SK-N-SH (cell line): Measurements from ENCODE around the gene ABLIM2. TPM values are rescaled to one million over a fixed set of nuclear protein-coding genes. Genes with fewer than 3 reads are reported as not detected.

Source experiments
- CTCF ChIA-PET: fragments of 300-600, 350-600 bp; formaldehyde crosslinking; extraction: SDS; loops from one replicate; lab custom pipeline; 2021; lab: Yijun Ruan, JAX
- POLR2A ChIA-PET: fragments of 350-600 bp; sonication (Branson Sonifier 250); formaldehyde crosslinking; extraction: SDS; loops from one replicate; lab custom pipeline; 2020; ENCODE audit warnings: antibody characterized with exemption, inconsistent platforms; lab: Yijun Ruan, JAX
- DNase-seq: peaks from one replicate; pipeline ENCODE4 v3.0.0; 2012
- H2AFZ ChIP-seq: fragments of 200-600 bp; sonication (generic); 2 replicates; pipeline ENCODE4 v1.8.1; 2016; ENCODE audit warnings: antibody characterized with exemption, mild to moderate bottlenecking, low read depth
- H3F3A ChIP-seq: fragments of 200-600 bp; sonication (generic); replicated peaks from 2 replicates; pipeline ENCODE3; 2016; ENCODE audit warnings: antibody characterized with exemption, mild to moderate bottlenecking; ENCODE audit not compliant: insufficient read depth
- H3K27ac ChIP-seq, 2 experiments: fragments of 200-500 bp in 1 of 2; fragments of 200-600 bp in 1 of 2; sonication (Bioruptor generic) in 1 of 2; sonication (generic), shearing (Covaris generic) in 1 of 2; 2 replicates each; pipeline versions ENCODE4 v1.5.1 to v1.6.1; 2014 to 2016; ENCODE audit warnings: low read depth in 2 of 2, inconsistent platforms in 1 of 2, low read length in 1 of 2, mild to moderate bottlenecking in 1 of 2, mixed read lengths in 1 of 2
- H3K27me3 ChIP-seq: fragments of 200-600 bp; sonication (generic), shearing (Covaris generic); 2 replicates; pipeline ENCODE4 v1.6.1; 2016; ENCODE audit warnings: mixed run types; ENCODE audit not compliant: insufficient read depth
- H3K36me3 ChIP-seq, 2 experiments: fragments of 200-500 bp in 1 of 2; fragments of 200-600 bp in 1 of 2; sonication (Bioruptor generic) in 1 of 2; sonication (generic) in 1 of 2; replicated peaks in 1 of 2; 2 replicates each; pipeline versions ENCODE3 to v1.5.1; 2014 to 2016; ENCODE audit warnings: low read length in 1 of 2, mild to moderate bottlenecking in 1 of 2; ENCODE audit not compliant: insufficient read depth in 2 of 2, control insufficient read depth in 1 of 2
- H3K4me1 ChIP-seq, 2 experiments: fragments of 200-500 bp in 1 of 2; fragments of 200-600 bp in 1 of 2; sonication (Bioruptor generic) in 1 of 2; sonication (generic), shearing (Covaris generic) in 1 of 2; 2 replicates each; pipeline versions ENCODE4 v1.5.1 to v1.6.1; 2014 to 2016; ENCODE audit warnings: low read depth in 1 of 2, low read length in 1 of 2, mixed run types in 1 of 2; ENCODE audit not compliant: insufficient read depth in 2 of 2, control insufficient read depth in 1 of 2
- H3K4me2 ChIP-seq: fragments of 200-600 bp; sonication (generic), shearing (Covaris generic); 2 replicates; pipeline ENCODE4 v1.6.1; 2017; ENCODE audit warnings: mixed run types
- H3K4me3 ChIP-seq, 2 experiments: fragments of 200-500 bp in 1 of 2; fragments of 200-600 bp in 1 of 2; sonication (Bioruptor generic) in 1 of 2; sonication (generic), shearing (Covaris generic) in 1 of 2; 2 replicates each; pipeline versions ENCODE4 v1.5.1 to v1.8.1; 2014 to 2016; ENCODE audit warnings: low read depth in 2 of 2, inconsistent platforms in 1 of 2, low read length in 1 of 2, mild to moderate bottlenecking in 1 of 2, mixed read lengths in 1 of 2, moderate library complexity in 1 of 2
- H3K79me2 ChIP-seq: fragments of 200-600 bp; sonication (generic); 2 replicates; pipeline ENCODE4 v1.8.1; 2017; ENCODE audit warnings: mild to moderate bottlenecking; ENCODE audit not compliant: insufficient read depth
- H3K9ac ChIP-seq: fragments of 200-600 bp; sonication (generic); 2 replicates; pipeline ENCODE4 v1.6.1; 2017; ENCODE audit warnings: mixed run types
- H3K9me2 ChIP-seq: fragments of 200-600 bp; sonication (generic); 2 replicates; pipeline ENCODE4 v1.6.1; 2017; ENCODE audit warnings: mixed run types
- H3K9me3 ChIP-seq: fragments of 200-600 bp; sonication (generic); 2 replicates; pipeline ENCODE4 v1.6.1; 2017; ENCODE audit warnings: mixed run types, mild to moderate bottlenecking, moderate library complexity
- H4K20me1 ChIP-seq: fragments of 200-600 bp; sonication (generic); 2 replicates; pipeline ENCODE4 v1.6.1; 2017; ENCODE audit warnings: mild to moderate bottlenecking, mixed run types; ENCODE audit not compliant: insufficient read depth
- CHD2 ChIP-seq: fragments of 150-350 bp; IDR thresholded peaks from 2 replicates; pipeline ENCODE4 v1.6.1; 2018; ENCODE audit warnings: low read length; ENCODE audit not compliant: partially characterized antibody
- EP300 ChIP-seq, 2 experiments: IDR thresholded peaks; 2 replicates each; pipeline versions ENCODE4 v1.4.0 to v1.6.1; 2012; ENCODE audit warnings: borderline replicate concordance in 1 of 2, low read depth in 1 of 2, low read length in 1 of 2
- FOSL2 ChIP-seq: IDR thresholded peaks from 2 replicates; pipeline ENCODE4 v1.4.0; 2012; ENCODE audit warnings: low read depth, mild to moderate bottlenecking, moderate library complexity, borderline replicate concordance
- FOXJ3 ChIP-seq: sonication (generic); formaldehyde crosslinking; IDR thresholded peaks from 2 replicates; pipeline ENCODE4 v1.5.1; 2020; ENCODE audit warnings: mild to moderate bottlenecking, missing genetic modification reagents
- JUND ChIP-seq: IDR thresholded peaks from 2 replicates; pipeline ENCODE4 v1.4.0; 2012
- MEF2A ChIP-seq: IDR thresholded peaks from 2 replicates; pipeline ENCODE4 v1.4.0; 2012; ENCODE audit warnings: low read depth, borderline replicate concordance
- MXI1 ChIP-seq: IDR thresholded peaks from 2 replicates; pipeline ENCODE4 v1.6.1; 2012; ENCODE audit warnings: mild to moderate bottlenecking, low read depth, low read length, improper control_type of control experiment
- NFIC ChIP-seq: IDR thresholded peaks from 2 replicates; pipeline ENCODE4 v1.4.0; 2012; ENCODE audit warnings: borderline replicate concordance
- RCOR1 ChIP-seq: fragments of 150-350 bp; IDR thresholded peaks from 2 replicates; pipeline ENCODE4 v1.6.1; 2017; ENCODE audit warnings: antibody characterized with exemption, low read length
- TAF1 ChIP-seq: IDR thresholded peaks from 2 replicates; pipeline ENCODE4 v1.6.1; 2012; ENCODE audit warnings: low read depth, mild to moderate bottlenecking, low read length, moderate library complexity, borderline replicate concordance
- TCF12 ChIP-seq: IDR thresholded peaks from 2 replicates; pipeline ENCODE4 v1.4.0; 2012
- WGBS: methylation state at CpG from one replicate; pipeline ENCODE4 v1.1.6; 2017; ENCODE audit warnings: low lambda C conversion rate; 5-methylcytosine and 5-hydroxymethylcytosine counted together
- polyA plus RNA-seq, 3 experiments: library from polyadenylated mRNA; depleted of rRNA; stranded (reverse); fragments of >200 nt; gene quantifications; 2 replicates each; pipeline ENCODE4 v1.2.3, GENCODE V29; 2012
- TF ChIP-seq, protein P1 (sequence below): fragments of 200-600 bp; sonication (generic); IDR thresholded peaks from 2 replicates; pipeline ENCODE4 v1.6.1; 2017; ENCODE audit warnings: antibody characterized with exemption, mild to moderate bottlenecking, moderate library complexity
- TF ChIP-seq, protein P2 (sequence below): IDR thresholded peaks from 2 replicates; pipeline ENCODE4 v1.4.0; 2012; ENCODE audit warnings: low read depth, borderline replicate concordance
- TF ChIP-seq, protein P3 (sequence below): IDR thresholded peaks from 2 replicates; pipeline ENCODE4 v1.4.0; 2012; ENCODE audit warnings: low read depth, borderline replicate concordance
- TF ChIP-seq, protein P4 (sequence below): IDR thresholded peaks from 2 replicates; pipeline ENCODE4 v1.6.1; 2012; ENCODE audit warnings: mild to moderate bottlenecking, low read depth, low read length, moderate library complexity
- TF ChIP-seq, protein P5 (sequence below): IDR thresholded peaks from 2 replicates; pipeline ENCODE4 v1.4.0; 2012; ENCODE audit warnings: low read depth

ABLIM2 gene
- polyA plus RNA-seq, 1 of the 3 experiments (the other 2 are of a cell fraction): 0.53 TPM

DNA sequence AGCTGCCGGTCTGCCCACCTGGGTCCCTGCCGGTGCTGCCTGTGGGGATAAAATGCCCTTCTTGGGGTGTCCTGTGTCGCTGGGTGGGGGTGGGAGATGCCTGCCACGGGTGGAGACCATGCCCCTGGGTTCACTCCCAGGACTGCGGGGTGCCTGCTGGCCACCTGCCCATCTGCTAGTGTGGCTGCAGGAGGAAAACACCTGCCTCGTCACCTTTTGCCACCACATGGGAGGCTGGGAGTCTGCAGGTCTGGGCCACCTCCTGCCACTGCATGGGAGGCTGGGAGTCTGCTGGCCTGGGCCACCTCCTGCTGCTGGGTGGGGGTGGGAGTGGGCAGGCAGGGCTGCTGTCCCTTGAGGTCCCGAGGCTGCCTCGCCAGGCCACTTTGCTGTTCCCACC, 160.2 kb downstream of the ABLIM2 start:
- H3K9ac ChIP-seq: no peak overlapping the region
- H3K79me2 ChIP-seq: no peaks in the 10 kb centered on the region
- H3K4me1 ChIP-seq: no peaks in the 10 kb centered on the region
- CTCF ChIA-PET: interaction anchor here (0.9 to 1.0 kb wide), 2 partner anchors 10 to 194 kb away, joined by 4 read pairs; no protein-coding TSS in a partner anchor
- no peaks in the 10 kb centered on the region for H4K20me1 ChIP-seq
- TF ChIP-seq JUND (no peak), NFIC (no peak), MEF2A (no peak)
- TF ChIP-seq, protein P1, sequence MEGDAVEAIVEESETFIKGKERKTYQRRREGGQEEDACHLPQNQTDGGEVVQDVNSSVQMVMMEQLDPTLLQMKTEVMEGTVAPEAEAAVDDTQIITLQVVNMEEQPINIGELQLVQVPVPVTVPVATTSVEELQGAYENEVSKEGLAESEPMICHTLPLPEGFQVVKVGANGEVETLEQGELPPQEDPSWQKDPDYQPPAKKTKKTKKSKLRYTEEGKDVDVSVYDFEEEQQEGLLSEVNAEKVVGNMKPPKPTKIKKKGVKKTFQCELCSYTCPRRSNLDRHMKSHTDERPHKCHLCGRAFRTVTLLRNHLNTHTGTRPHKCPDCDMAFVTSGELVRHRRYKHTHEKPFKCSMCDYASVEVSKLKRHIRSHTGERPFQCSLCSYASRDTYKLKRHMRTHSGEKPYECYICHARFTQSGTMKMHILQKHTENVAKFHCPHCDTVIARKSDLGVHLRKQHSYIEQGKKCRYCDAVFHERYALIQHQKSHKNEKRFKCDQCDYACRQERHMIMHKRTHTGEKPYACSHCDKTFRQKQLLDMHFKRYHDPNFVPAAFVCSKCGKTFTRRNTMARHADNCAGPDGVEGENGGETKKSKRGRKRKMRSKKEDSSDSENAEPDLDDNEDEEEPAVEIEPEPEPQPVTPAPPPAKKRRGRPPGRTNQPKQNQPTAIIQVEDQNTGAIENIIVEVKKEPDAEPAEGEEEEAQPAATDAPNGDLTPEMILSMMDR: no peak
- H3K27ac ChIP-seq: no peak overlapping the region
- DNase-seq: no peak
- no peaks in the 10 kb centered on the region for H3K9me2 ChIP-seq
- no peak overlapping the region for H2AFZ ChIP-seq
- peaks cover 3% of the 10 kb centered on the region for H3F3A ChIP-seq
- WGBS: 69% methylated on average over 2 of the region's 8 CpGs
- peaks cover 18% of the 10 kb centered on the region; the same call in 1 of the 2 replicates for H3K27me3 ChIP-seq
- H3K4me3 ChIP-seq: no peak overlapping the region
- H3K36me3 ChIP-seq: no peaks in the 10 kb centered on the region
- H3K9me3 ChIP-seq: no peaks in the 10 kb centered on the region
- POLR2A ChIA-PET: no interaction called here
- H3K4me2 ChIP-seq: no peak overlapping the region

DNA sequence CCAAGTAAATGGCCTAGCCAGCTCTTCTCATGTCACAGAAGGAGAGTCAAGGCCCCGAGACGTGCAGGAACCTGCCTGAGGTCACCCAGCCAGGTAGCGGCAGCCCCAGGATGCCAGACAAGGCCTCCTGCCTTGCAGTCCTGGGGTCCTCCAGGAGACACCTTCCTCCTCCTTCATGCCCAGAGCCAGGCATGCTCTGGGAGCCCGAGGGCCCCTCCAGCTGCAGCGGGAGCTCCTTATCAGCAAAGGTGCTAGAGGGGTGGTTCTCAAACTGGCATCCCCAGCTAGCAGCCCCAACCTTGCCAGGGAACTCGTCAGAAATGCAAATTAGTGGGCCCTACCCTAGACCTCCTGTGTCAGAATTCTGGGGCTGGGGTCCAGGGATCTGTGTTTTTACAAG, 162.7 kb downstream of the ABLIM2 start:
- H3K9me2 ChIP-seq: no peaks in the 10 kb centered on the region
- TF ChIP-seq FOSL2: no peak
- TF ChIP-seq EP300 (IDR thresholded peaks at IDR 0.05; ENCODE audit: borderline replicate concordance in 1 of 2, low read depth in 1 of 2, low read length in 1 of 2): no peak
- TF ChIP-seq, protein P2, sequence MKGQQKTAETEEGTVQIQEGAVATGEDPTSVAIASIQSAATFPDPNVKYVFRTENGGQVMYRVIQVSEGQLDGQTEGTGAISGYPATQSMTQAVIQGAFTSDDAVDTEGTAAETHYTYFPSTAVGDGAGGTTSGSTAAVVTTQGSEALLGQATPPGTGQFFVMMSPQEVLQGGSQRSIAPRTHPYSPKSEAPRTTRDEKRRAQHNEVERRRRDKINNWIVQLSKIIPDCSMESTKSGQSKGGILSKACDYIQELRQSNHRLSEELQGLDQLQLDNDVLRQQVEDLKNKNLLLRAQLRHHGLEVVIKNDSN: no peak
- no peak for TF ChIP-seq CHD2
- TF ChIP-seq, protein P3, sequence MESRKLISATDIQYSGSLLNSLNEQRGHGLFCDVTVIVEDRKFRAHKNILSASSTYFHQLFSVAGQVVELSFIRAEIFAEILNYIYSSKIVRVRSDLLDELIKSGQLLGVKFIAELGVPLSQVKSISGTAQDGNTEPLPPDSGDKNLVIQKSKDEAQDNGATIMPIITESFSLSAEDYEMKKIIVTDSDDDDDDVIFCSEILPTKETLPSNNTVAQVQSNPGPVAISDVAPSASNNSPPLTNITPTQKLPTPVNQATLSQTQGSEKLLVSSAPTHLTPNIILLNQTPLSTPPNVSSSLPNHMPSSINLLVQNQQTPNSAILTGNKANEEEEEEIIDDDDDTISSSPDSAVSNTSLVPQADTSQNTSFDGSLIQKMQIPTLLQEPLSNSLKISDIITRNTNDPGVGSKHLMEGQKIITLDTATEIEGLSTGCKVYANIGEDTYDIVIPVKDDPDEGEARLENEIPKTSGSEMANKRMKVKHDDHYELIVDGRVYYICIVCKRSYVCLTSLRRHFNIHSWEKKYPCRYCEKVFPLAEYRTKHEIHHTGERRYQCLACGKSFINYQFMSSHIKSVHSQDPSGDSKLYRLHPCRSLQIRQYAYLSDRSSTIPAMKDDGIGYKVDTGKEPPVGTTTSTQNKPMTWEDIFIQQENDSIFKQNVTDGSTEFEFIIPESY: no peak
- no peak for TF ChIP-seq NFIC
- no peak for TF ChIP-seq MXI1
- TF ChIP-seq TCF12: no peak
- TF ChIP-seq, protein P1: no peak
- TF ChIP-seq, protein P4, sequence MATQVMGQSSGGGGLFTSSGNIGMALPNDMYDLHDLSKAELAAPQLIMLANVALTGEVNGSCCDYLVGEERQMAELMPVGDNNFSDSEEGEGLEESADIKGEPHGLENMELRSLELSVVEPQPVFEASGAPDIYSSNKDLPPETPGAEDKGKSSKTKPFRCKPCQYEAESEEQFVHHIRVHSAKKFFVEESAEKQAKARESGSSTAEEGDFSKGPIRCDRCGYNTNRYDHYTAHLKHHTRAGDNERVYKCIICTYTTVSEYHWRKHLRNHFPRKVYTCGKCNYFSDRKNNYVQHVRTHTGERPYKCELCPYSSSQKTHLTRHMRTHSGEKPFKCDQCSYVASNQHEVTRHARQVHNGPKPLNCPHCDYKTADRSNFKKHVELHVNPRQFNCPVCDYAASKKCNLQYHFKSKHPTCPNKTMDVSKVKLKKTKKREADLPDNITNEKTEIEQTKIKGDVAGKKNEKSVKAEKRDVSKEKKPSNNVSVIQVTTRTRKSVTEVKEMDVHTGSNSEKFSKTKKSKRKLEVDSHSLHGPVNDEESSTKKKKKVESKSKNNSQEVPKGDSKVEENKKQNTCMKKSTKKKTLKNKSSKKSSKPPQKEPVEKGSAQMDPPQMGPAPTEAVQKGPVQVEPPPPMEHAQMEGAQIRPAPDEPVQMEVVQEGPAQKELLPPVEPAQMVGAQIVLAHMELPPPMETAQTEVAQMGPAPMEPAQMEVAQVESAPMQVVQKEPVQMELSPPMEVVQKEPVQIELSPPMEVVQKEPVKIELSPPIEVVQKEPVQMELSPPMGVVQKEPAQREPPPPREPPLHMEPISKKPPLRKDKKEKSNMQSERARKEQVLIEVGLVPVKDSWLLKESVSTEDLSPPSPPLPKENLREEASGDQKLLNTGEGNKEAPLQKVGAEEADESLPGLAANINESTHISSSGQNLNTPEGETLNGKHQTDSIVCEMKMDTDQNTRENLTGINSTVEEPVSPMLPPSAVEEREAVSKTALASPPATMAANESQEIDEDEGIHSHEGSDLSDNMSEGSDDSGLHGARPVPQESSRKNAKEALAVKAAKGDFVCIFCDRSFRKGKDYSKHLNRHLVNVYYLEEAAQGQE: no peak
- no peak for TF ChIP-seq FOXJ3
- no peak for TF ChIP-seq RCOR1
- TF ChIP-seq, protein P5, sequence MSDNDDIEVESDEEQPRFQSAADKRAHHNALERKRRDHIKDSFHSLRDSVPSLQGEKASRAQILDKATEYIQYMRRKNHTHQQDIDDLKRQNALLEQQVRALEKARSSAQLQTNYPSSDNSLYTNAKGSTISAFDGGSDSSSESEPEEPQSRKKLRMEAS: no peak
- no peak for TF ChIP-seq TAF1
- no peak for TF ChIP-seq MEF2A

More for the DNA sequence above, 162.7 kb downstream of the ABLIM2 start:
- no peak overlapping the region for H2AFZ ChIP-seq
- no peak overlapping the region for H3K4me2 ChIP-seq
- H3K36me3 ChIP-seq: no peaks in the 10 kb centered on the region
- H3K9ac ChIP-seq: no peak overlapping the region
- no peak for DNase-seq
- H3K27ac ChIP-seq: no peak overlapping the region
- no peaks in the 10 kb centered on the region for H3K4me1 ChIP-seq
- no peak overlapping the region for H3K4me3 ChIP-seq
- H3K79me2 ChIP-seq: no peaks in the 10 kb centered on the region
- H4K20me1 ChIP-seq: no peaks in the 10 kb centered on the region
- ChIA-PET POLR2A (no interaction called here), CTCF (interaction anchor here (1.5 to 1.6 kb wide), 2 partner anchors 9 to 191 kb away, joined by 5 to 9 read pairs; no protein-coding TSS in a partner anchor)
- H3K9me3 ChIP-seq: no peaks in the 10 kb centered on the region
- no peaks in the 10 kb centered on the region for H3K27me3 ChIP-seq
- 77% methylated on average over 5 of the region's 6 CpGs for WGBS
- peaks cover 3% of the 10 kb centered on the region for H3F3A ChIP-seq
